Measurements from ENCODE around the gene DUSP28.

DNA sequence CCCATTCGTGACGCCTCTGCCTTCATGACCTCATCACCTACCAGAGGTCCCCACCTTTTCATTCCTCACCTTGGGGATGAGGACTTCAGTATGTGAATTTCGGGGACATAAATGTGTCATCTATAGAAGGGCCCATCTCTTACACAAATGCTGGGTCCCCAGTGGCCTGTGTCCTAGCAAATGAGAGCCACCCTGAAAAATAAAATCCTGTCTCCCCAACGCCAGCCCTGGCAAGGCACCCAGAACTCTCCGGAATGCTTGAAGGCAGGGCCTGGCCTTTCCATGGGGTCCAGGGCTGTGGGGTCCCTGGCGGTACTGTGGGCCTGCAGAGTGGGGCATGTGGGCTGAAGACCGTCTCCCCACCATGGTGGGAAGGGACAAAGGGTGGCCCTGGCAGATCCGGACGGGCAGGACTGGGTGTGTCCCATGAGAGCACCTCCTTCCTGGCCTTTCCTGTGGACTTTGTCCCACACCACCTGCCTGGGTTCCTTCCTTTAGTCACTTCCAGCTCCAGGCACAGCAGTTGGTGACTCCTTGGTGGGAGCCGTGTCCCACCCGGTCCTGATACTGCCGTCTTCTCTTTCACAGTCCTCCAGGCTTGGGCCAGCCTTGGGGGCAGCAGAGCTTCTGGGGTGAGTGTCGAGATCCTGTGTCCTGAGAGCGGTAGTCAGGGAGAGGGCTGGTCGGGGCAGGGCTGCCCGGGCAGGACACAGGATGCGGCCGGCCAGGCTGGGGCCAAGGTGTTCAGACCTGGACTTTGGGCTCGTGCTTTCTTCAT, 45.0 kb downstream of the DUSP28 start:
- TF ChIP-seq CTCF (conservative IDR thresholded peaks at IDR 0.05; ENCODE audit: low read depth, low read length) = no peak
- no peak for TF ChIP-seq EZH2 (IDR thresholded peaks at IDR 0.05; ENCODE audit: borderline replicate concordance, low read depth, low read length, poor library complexity, severe bottlenecking)

All from A673 (cell line).